Erythroblast (primary cell): ENCODE results near the gene RAB29.

Source experiments
- GATA1 ChIP-seq: IDR thresholded peaks from 2 replicates; pipeline ENCODE4 v1.6.1; 2011; ENCODE audit warnings: low read depth, mild to moderate bottlenecking, control low read depth, low read length, moderate library complexity
- POLR2A ChIP-seq: IDR thresholded peaks from 2 replicates; pipeline ENCODE4 v1.6.1; 2011; ENCODE audit warnings: mild to moderate bottlenecking, low read length

GRCh38 chr1:205782627-205783432 lies 7.5 kb upstream of the RAB29 start:
- TF ChIP-seq POLR2A, result no peak
- TF ChIP-seq GATA1, result no peak
